Endodermal cell (in vitro differentiated cells): ENCODE results near the gene GLUL. TPM values are rescaled to one million over a fixed set of nuclear protein-coding genes. Genes with fewer than 3 reads are reported as not detected.
"Not testable (repeated sequence)": the region's sequence is repeated elsewhere in the genome, so short reads cannot be mapped to it uniquely, and the experiment has no call there.

Experiments
- DNase-seq: peaks from one replicate; pipeline ENCODE4 v3.0.0-alpha.2; 2017
- H3K27ac ChIP-seq: 2 replicates; pipeline ENCODE4 v1.5.1; 2013; ENCODE audit warnings: mild to moderate bottlenecking, low read depth, low read length, moderate library complexity
- H3K27me3 ChIP-seq: 2 replicates; pipeline ENCODE4 v1.6.1; 2013; ENCODE audit warnings: mild to moderate bottlenecking, low read length, moderate library complexity; ENCODE audit not compliant: insufficient read depth, control insufficient read depth, poor library complexity, severe bottlenecking
- H3K36me3 ChIP-seq: 2 replicates; pipeline ENCODE4 v1.7.0; 2013; ENCODE audit warnings: mild to moderate bottlenecking, low read length, moderate library complexity; ENCODE audit not compliant: control insufficient read depth, insufficient read depth
- H3K4me1 ChIP-seq: one replicate; pipeline ENCODE4 v1.7.0; 2013; ENCODE audit warnings: low read length; ENCODE audit not compliant: control insufficient read depth, insufficient read depth
- H3K4me3 ChIP-seq: 2 replicates; pipeline ENCODE4 v1.5.1; 2013; ENCODE audit warnings: mild to moderate bottlenecking, low read length, moderate library complexity
- H3K9ac ChIP-seq: 2 replicates; pipeline ENCODE4 v1.6.1; 2013; ENCODE audit warnings: mild to moderate bottlenecking, low read length, moderate library complexity; ENCODE audit not compliant: poor library complexity, severe bottlenecking; ENCODE audit errors: extremely low read depth
- H3K9me3 ChIP-seq: 2 replicates; pipeline ENCODE4 v1.6.1; 2013; ENCODE audit warnings: mild to moderate bottlenecking, low read length, moderate library complexity; ENCODE audit not compliant: control insufficient read depth
- H3K27ac Mint-ChIP-seq: 2 replicates; pipeline ENCODE4 v1.8.0; 2020; ENCODE audit warnings: mixed read lengths
- H3K27me3 Mint-ChIP-seq: 2 replicates; pipeline ENCODE4 v1.8.0; 2021; ENCODE audit warnings: mild to moderate bottlenecking, mixed read lengths; ENCODE audit not compliant: insufficient read depth
- H3K36me3 Mint-ChIP-seq: 2 replicates; pipeline ENCODE4 v1.8.0; 2020; ENCODE audit warnings: low read depth, mixed read lengths
- H3K4me1 Mint-ChIP-seq: 2 replicates; pipeline ENCODE4 v1.8.0; 2020; ENCODE audit warnings: mixed read lengths
- H3K4me3 Mint-ChIP-seq: 2 replicates; pipeline ENCODE4 v1.8.0; 2020; ENCODE audit warnings: mild to moderate bottlenecking, moderate library complexity, mixed read lengths
- H3K9me3 Mint-ChIP-seq: 2 replicates; pipeline ENCODE4 v1.8.0; 2020; ENCODE audit warnings: mild to moderate bottlenecking, mixed read lengths
- WGBS, 2 experiments: methylation state at CpG; one replicate each; pipeline versions ENCODE4 v1.1.5 to v1.1.7; 2013; ENCODE audit warnings: missing lambda C conversion rate in 2 of 2, mixed read lengths in 1 of 2; ENCODE audit not compliant: insufficient coverage in 1 of 2, insufficient read length in 1 of 2; 5-methylcytosine and 5-hydroxymethylcytosine counted together
- total RNA-seq, 2 donors: library from RNA; stranded (reverse); fragmentation: NEBNext Ultra II Directional in 1 of 2; extraction: Animal tissue kit (Norgen Biotek cat#: 25700) in 1 of 2; gene quantifications; 2 replicates in 1 of 2; 3 replicates in 1 of 2; pipeline ENCODE4 v1.2.1, GENCODE V29; 2021
- TF ChIP-seq, protein P1 (sequence below): fragments of 200-600 bp; sonication (generic); conservative IDR thresholded peaks from 2 replicates; pipeline ENCODE4 v1.5.0; 2021; ENCODE audit warnings: antibody characterized with exemption, mild to moderate bottlenecking

Gene GLUL
- total RNA-seq, 2 donors from 2014 or later: 529 to 553 TPM

DNA sequence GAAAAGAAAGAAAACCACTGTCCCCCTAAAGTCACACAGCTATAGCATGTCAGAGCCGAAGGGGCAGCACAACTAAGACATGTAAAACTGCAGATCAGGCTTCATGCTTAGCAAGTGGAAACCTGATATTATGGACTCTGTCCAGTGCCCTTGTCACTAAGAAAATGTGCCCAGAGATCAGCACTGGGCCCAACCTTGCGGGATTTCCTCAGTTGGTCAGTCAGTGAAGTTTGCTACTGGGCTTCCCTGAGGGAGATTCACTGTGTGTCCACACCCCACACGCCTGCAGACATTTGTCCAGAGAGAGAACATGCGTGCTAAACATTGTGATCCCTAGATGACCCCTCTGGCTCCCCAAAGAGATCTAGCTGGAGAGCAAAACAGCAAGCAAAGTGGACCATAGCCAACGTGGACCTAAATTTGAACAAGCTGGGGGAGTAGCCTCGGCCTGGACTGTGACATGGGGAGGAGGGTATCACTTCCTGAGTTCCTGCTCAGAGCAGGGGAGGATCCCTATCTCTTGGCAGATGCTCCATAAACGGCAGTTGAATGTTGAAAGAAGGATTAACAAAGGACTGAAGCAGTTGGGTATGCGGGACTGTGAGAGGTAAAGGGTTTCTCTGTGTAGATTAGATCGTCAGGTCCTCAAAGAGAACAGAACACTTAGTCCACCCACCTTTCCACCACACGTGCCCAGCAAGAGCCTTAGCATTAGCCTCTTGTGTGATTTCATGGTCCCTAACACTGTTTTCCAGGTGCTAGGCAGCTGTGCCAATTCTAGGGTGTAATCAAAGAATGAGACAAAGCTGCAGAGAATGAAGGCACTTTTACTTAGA is 53.6 kb downstream of the GLUL start:
- 89% methylated on average over 9 to 10 of the region's 10 CpGs for WGBS, 2 experiments
- no peak overlapping the region for H3K27ac ChIP-seq
- peaks cover 5% of the 10 kb centered on the region for H3K4me1 ChIP-seq
- H3K4me1 Mint-ChIP-seq: peaks cover 29% of the 10 kb centered on the region
- TF ChIP-seq, protein P1, sequence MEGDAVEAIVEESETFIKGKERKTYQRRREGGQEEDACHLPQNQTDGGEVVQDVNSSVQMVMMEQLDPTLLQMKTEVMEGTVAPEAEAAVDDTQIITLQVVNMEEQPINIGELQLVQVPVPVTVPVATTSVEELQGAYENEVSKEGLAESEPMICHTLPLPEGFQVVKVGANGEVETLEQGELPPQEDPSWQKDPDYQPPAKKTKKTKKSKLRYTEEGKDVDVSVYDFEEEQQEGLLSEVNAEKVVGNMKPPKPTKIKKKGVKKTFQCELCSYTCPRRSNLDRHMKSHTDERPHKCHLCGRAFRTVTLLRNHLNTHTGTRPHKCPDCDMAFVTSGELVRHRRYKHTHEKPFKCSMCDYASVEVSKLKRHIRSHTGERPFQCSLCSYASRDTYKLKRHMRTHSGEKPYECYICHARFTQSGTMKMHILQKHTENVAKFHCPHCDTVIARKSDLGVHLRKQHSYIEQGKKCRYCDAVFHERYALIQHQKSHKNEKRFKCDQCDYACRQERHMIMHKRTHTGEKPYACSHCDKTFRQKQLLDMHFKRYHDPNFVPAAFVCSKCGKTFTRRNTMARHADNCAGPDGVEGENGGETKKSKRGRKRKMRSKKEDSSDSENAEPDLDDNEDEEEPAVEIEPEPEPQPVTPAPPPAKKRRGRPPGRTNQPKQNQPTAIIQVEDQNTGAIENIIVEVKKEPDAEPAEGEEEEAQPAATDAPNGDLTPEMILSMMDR: no peak
- no peak overlapping the region for H3K9ac ChIP-seq
- H3K27me3 ChIP-seq: no peaks in the 10 kb centered on the region
- peak overlapping the region; percentile 74 for H3K27ac Mint-ChIP-seq
- no peak overlapping the region for H3K4me3 Mint-ChIP-seq
- H3K27me3 Mint-ChIP-seq: peaks cover 4% of the 10 kb centered on the region
- DNase-seq: no peak
- H3K36me3 Mint-ChIP-seq: no peaks in the 10 kb centered on the region
- H3K4me3 ChIP-seq: no peak overlapping the region
- H3K9me3 Mint-ChIP-seq: no peaks in the 10 kb centered on the region
- H3K9me3 ChIP-seq: no peaks in the 10 kb centered on the region
- no peaks in the 10 kb centered on the region for H3K36me3 ChIP-seq

DNA sequence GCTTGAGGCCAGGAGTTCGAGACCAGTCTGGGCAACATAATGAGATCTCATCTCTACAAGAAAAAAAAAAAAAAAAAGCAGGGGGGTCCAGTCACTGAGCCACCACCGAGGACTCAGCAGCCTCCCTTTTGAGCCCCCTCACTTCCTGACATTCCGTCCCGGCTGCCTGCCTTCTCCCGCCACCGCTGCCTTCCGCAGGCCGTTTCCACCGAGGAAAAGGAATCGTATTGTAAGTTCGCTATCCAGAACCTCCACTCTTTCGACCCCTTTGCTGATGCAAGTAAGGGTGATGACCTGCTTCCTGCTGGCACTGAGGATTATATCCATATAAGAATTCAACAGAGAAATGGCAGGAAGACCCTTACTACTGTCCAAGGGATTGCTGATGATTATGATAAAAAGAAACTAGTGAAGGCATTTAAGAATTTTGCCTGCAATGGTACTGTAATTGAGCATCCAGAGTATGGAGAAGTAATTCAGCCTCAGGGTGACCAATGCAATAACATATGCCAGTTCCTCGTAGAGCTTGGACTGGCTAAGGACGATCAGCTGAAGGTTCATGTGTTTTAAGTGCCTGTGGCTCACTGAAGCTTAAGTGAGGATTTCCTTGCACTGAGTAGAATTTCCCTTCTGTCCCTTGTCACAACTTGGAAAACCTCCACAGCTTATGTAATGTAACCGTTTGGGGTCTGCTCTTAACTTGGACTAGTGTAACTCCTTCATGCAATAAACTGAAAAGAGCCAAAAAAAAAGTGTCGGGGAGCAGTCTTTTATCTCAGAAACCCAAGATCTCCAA is 55.6 kb downstream of the GLUL start:
- TF ChIP-seq, protein P1: no peak
- no peaks in the 10 kb centered on the region for H3K27me3 ChIP-seq
- no peak overlapping the region for H3K4me3 Mint-ChIP-seq

DNA sequence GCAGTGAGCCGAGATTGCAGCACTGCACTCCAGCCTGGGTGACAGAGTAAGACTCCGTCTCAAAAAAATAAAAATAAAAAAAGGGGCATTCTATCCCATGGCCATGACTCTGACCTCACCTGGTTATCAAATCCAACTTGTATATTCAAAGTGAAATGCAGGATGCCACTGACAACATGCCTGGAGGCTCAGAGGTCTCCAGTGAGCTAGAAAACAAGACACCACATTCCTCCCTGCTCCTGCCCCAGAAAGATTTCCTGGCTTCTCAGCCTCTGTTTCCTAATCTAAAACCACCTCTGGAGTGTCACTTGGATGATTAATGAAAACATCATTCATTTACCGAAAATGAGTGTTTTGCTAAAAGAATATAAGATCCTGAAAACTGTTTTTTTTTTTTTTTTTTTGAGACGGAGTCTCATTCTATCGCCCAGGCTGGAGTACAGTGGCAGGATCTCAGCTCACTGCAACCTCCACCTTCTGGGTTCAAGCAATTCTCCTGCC is 58.5 kb downstream of the GLUL start:
- not testable (repeated sequence) for H3K27me3 ChIP-seq, H3K27me3 Mint-ChIP-seq, H3K9me3 Mint-ChIP-seq, H3K4me3 ChIP-seq, H3K9me3 ChIP-seq, H3K9ac ChIP-seq, H3K4me3 Mint-ChIP-seq, H3K27ac Mint-ChIP-seq, H3K36me3 ChIP-seq, DNase-seq, H3K4me1 ChIP-seq, H3K36me3 Mint-ChIP-seq, H3K27ac ChIP-seq
- WGBS, 2 experiments: 89 to 93% methylated on average over 4 of the region's 5 CpGs
- peaks cover 24% of the 10 kb centered on the region for H3K4me1 Mint-ChIP-seq

More for the DNA sequence above, 55.6 kb downstream of the GLUL start:
- no peaks in the 10 kb centered on the region for H3K9me3 Mint-ChIP-seq
- peaks cover 5% of the 10 kb centered on the region for H3K4me1 ChIP-seq
- no peak for DNase-seq
- H3K27ac ChIP-seq: no peak overlapping the region
- H3K36me3 ChIP-seq: no peaks in the 10 kb centered on the region
- H3K4me1 Mint-ChIP-seq: peaks cover 35% of the 10 kb centered on the region
- H3K4me3 ChIP-seq: no peak overlapping the region
- 95 to 96% methylated on average over 12 to 16 of the region's 16 CpGs for WGBS, 2 experiments
- no peaks in the 10 kb centered on the region for H3K36me3 Mint-ChIP-seq
- peaks cover 4% of the 10 kb centered on the region for H3K27me3 Mint-ChIP-seq
- no peak overlapping the region for H3K9ac ChIP-seq
- no peak overlapping the region for H3K27ac Mint-ChIP-seq
- no peaks in the 10 kb centered on the region for H3K9me3 ChIP-seq
